H1 (cell line): ENCODE data around the gene SLC25A22. TPM values are rescaled to one million over a fixed set of nuclear protein-coding genes. Genes with fewer than 3 reads are reported as not detected.
A peak's percentile ranks its signal among the peaks of the same experiment; 100 is the strongest.

Experiments
- ATF3 ChIP-seq: IDR thresholded peaks from 2 replicates; pipeline ENCODE4 v1.6.1; 2011; ENCODE audit warnings: low read depth, mild to moderate bottlenecking, low read length; ENCODE audit not compliant: insufficient read depth
- BACH1 ChIP-seq: IDR thresholded peaks from 2 replicates; pipeline ENCODE4 v1.6.1; 2012; ENCODE audit warnings: low read length, improper control_type of control experiment
- CBX8 ChIP-seq: fragments of 300-800, 300-1000 bp; sonication (generic); IDR thresholded peaks from 2 replicates; pipeline ENCODE4 v1.7.1; 2016; ENCODE audit warnings: low read depth, low read length, borderline replicate concordance
- CHD1 ChIP-seq: IDR thresholded peaks from 2 replicates; pipeline ENCODE4 v1.6.1; 2012; ENCODE audit warnings: low read depth, low read length, improper control_type of control experiment
- CTBP2 ChIP-seq: IDR thresholded peaks from 2 replicates; pipeline ENCODE4 v1.7.0; 2011; ENCODE audit warnings: borderline replicate concordance, mild to moderate bottlenecking, moderate library complexity, mixed read lengths, low read length; ENCODE audit not compliant: insufficient read depth, insufficient read length
- EP300 ChIP-seq, 2 experiments: IDR thresholded peaks; 1 replicate in 1 of 2; 2 replicates in 1 of 2; pipeline ENCODE4 v1.6.1; 2011 to 2012; ENCODE audit warnings: low read depth in 2 of 2, low read length in 2 of 2, mild to moderate bottlenecking in 2 of 2, borderline replicate concordance in 1 of 2, inconsistent platforms in 1 of 2, moderate library complexity in 1 of 2
- HDAC2 ChIP-seq, 2 experiments: fragments of 300-600 bp in 1 of 2; sonication (generic) in 1 of 2; IDR thresholded peaks; 2 replicates each; pipeline ENCODE4 v1.6.1; 2011 to 2012; ENCODE audit warnings: low read depth in 2 of 2, low read length in 2 of 2, mild to moderate bottlenecking in 2 of 2, moderate library complexity in 2 of 2, borderline replicate concordance in 1 of 2, inconsistent platforms in 1 of 2
- JUN ChIP-seq: IDR thresholded peaks from 2 replicates; pipeline ENCODE4 v1.6.1; 2011; ENCODE audit warnings: low read depth, mild to moderate bottlenecking, improper control_type of control experiment, low read length
- KDM5A ChIP-seq: fragments of 200-600 bp; IDR thresholded peaks from 2 replicates; pipeline ENCODE4 v1.7.1; 2012; ENCODE audit warnings: mild to moderate bottlenecking, low read length, inconsistent platforms, mixed read lengths
- MAFK ChIP-seq: IDR thresholded peaks from 2 replicates; pipeline ENCODE4 v1.6.1; 2012; ENCODE audit warnings: low read depth, mild to moderate bottlenecking, improper control_type of control experiment, low read length
- RBBP5 ChIP-seq: IDR thresholded peaks from 2 replicates; pipeline ENCODE4 v1.7.1; 2012; ENCODE audit warnings: low read depth, mild to moderate bottlenecking, inconsistent platforms, low read length, moderate library complexity, borderline replicate concordance
- SIRT6 ChIP-seq: IDR thresholded peaks from one replicate; pipeline ENCODE4 v1.7.1; 2012; ENCODE audit warnings: low read length, inconsistent platforms
- TAF1 ChIP-seq: IDR thresholded peaks from 2 replicates; pipeline ENCODE4 v1.6.1; 2011; ENCODE audit warnings: mild to moderate bottlenecking, low read depth, low read length
- TAF7 ChIP-seq: optimal IDR thresholded peaks from 2 replicates; pipeline ENCODE3; 2011; ENCODE audit warnings: low read depth, mild to moderate bottlenecking, inconsistent platforms, low read length, moderate library complexity, borderline replicate concordance
- TBP ChIP-seq: IDR thresholded peaks from 2 replicates; pipeline ENCODE4 v1.6.1; 2011; ENCODE audit warnings: low read depth, low read length, improper control_type of control experiment
- polyA plus RNA-seq, 7 experiments: library from polyadenylated mRNA; depleted of rRNA in 3 of 7; stranded (reverse) in 5 of 7; unstranded in 2 of 7; fragments of >200 nt in 5 of 7; fragments of 200-250 nt in 2 of 7; gene quantifications; 1 replicate in 5 of 7; 2 replicates in 1 of 7; 4 replicates in 1 of 7; pipeline versions ENCODE4 v1.2.1 to v1.2.3, GENCODE V29; 2011 to 2013; ENCODE audit warnings: missing spikeins in 2 of 7, mixed read lengths in 2 of 7
- total RNA-seq: library from RNA; stranded (reverse); fragmentation: NEBNext Ultra II Directional; extraction: Animal tissue kit (Norgen Biotek cat#: 25700); gene quantifications from 2 replicates; pipeline ENCODE4 v1.2.1, GENCODE V29; 2021
- TF ChIP-seq, protein P1 (sequence below): IDR thresholded peaks from 2 replicates; pipeline ENCODE4 v1.6.1; 2012; ENCODE audit warnings: low read length, inconsistent platforms

The SLC25A22 gene
- total and polyA plus RNA-seq, 2 of the 8 experiments (the other 6 are each of a cell fraction or from before 2014, with no cell fraction given): 31.5 to 48.0 TPM

GRCh38 chr11:819129-819931 is 21.2 kb upstream of the SLC25A22 start (continued):
- TF ChIP-seq RBBP5 (peak; percentile 66; the same call in 1 of the 2 replicates), EP300 (IDR thresholded peaks at IDR 0.05; ENCODE audit: borderline replicate concordance in 1 of 2, low read depth in 2 of 2, low read length in 2 of 2) (no peak), CBX8 (no peak), KDM5A (no peak), TAF1 (peak; percentile 85), BACH1 (peak; percentile 32), CHD1 (no peak), TBP (peak; percentile 95), MAFK (no peak), TAF7 (peak; percentile 86), SIRT6 (no peak), JUN (no peak), HDAC2 (IDR thresholded peaks at IDR 0.05; ENCODE audit: borderline replicate concordance in 1 of 2, low read depth in 2 of 2, low read length in 2 of 2) (0 out of 4 replicates have a peak, but pooled peaks of 1 of the 2 experiments have one; percentile 19), CTBP2 (no peak), ATF3 (no peak)
- TF ChIP-seq, protein P1, sequence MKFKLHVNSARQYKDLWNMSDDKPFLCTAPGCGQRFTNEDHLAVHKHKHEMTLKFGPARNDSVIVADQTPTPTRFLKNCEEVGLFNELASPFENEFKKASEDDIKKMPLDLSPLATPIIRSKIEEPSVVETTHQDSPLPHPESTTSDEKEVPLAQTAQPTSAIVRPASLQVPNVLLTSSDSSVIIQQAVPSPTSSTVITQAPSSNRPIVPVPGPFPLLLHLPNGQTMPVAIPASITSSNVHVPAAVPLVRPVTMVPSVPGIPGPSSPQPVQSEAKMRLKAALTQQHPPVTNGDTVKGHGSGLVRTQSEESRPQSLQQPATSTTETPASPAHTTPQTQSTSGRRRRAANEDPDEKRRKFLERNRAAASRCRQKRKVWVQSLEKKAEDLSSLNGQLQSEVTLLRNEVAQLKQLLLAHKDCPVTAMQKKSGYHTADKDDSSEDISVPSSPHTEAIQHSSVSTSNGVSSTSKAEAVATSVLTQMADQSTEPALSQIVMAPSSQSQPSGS: no peak
- TF ChIP-seq, all 59 proteins: peak for 12
